Neural cell (in vitro differentiated cells): Measurements from ENCODE around the gene CYP4Z1. TPM values are rescaled to one million over a fixed set of nuclear protein-coding genes. Genes with fewer than 3 reads are reported as not detected.
"Not testable (repeated sequence)": the region's sequence is repeated elsewhere in the genome, so short reads cannot be mapped to it uniquely, and the experiment has no call there.

Experiments
- H2AFZ ChIP-seq: fragments of 200-600, 300-800 bp; sonication (generic), shearing (Covaris generic); 2 replicates; pipeline ENCODE4 v1.6.0; 2014; ENCODE audit warnings: low read depth, mild to moderate bottlenecking, antibody characterized with exemption, low read length, moderate library complexity
- H3F3A ChIP-seq: fragments of 200-600 bp; shearing (Covaris generic); 2 replicates; pipeline ENCODE4 v1.6.1; 2016; ENCODE audit warnings: mild to moderate bottlenecking, moderate library complexity, mixed read lengths, antibody characterized with exemption, low read length; ENCODE audit not compliant: insufficient read depth, poor library complexity, severe bottlenecking
- H3K27ac ChIP-seq: fragments of 200-600, 300-800 bp; sonication (generic), shearing (Covaris generic); 2 replicates; pipeline ENCODE4 v1.5.1; 2014; ENCODE audit warnings: mild to moderate bottlenecking, low read length, moderate library complexity
- H3K27me3 ChIP-seq: fragments of 300-800, 200-600 bp; sonication (generic), shearing (Covaris generic); 2 replicates; pipeline ENCODE4 v1.6.0; 2014; ENCODE audit warnings: mild to moderate bottlenecking, low read depth, low read length, moderate library complexity; ENCODE audit not compliant: insufficient read depth
- H3K36me3 ChIP-seq: fragments of 300-800, 200-600 bp; sonication (generic), shearing (Covaris generic); 2 replicates; pipeline ENCODE4 v1.5.1; 2014; ENCODE audit warnings: mild to moderate bottlenecking, antibody characterized with exemption, low read length, moderate library complexity; ENCODE audit not compliant: insufficient read depth
- H3K4me2 ChIP-seq: fragments of 300-800, 200-600 bp; sonication (generic), shearing (Covaris generic); 2 replicates; pipeline ENCODE4 v1.6.0; 2014; ENCODE audit warnings: mild to moderate bottlenecking, low read length
- H3K4me3 ChIP-seq: fragments of 300-800, 200-600 bp; sonication (generic), shearing (Covaris generic); 2 replicates; pipeline ENCODE4 v1.5.1; 2014; ENCODE audit warnings: mild to moderate bottlenecking, low read length, moderate library complexity
- H3K79me2 ChIP-seq: fragments of 200-600 bp; shearing (Covaris generic); replicated peaks from 2 replicates; pipeline ENCODE4 v1.6.0; 2014; ENCODE audit warnings: mild to moderate bottlenecking, low read length, moderate library complexity; ENCODE audit not compliant: insufficient read depth
- H3K9ac ChIP-seq: fragments of 300-800, 200-600 bp; sonication (generic), shearing (Covaris generic); 2 replicates; pipeline ENCODE4 v1.6.1; 2016; ENCODE audit warnings: mild to moderate bottlenecking, low read length, mixed read lengths
- H3K9me2 ChIP-seq: fragments of 200-600 bp; shearing (Covaris generic); 2 replicates; pipeline ENCODE4 v1.6.1; 2016; ENCODE audit warnings: mild to moderate bottlenecking, low read length, mixed read lengths; ENCODE audit not compliant: insufficient read depth
- H3K9me3 ChIP-seq: fragments of 200-600, 300-800 bp; sonication (generic), shearing (Covaris generic); 2 replicates; pipeline ENCODE4 v1.6.1; 2016; ENCODE audit warnings: mild to moderate bottlenecking, mixed run types, low read length, moderate library complexity, mixed read lengths
- H4K20me1 ChIP-seq: fragments of 200-600 bp; shearing (Covaris generic); 2 replicates; pipeline ENCODE4 v1.6.1; 2016; ENCODE audit warnings: mild to moderate bottlenecking, mixed run types; ENCODE audit not compliant: insufficient read depth
- EP300 ChIP-seq: fragments of 450-650 bp; conservative IDR thresholded peaks from 2 replicates; pipeline ENCODE4 v1.6.1; 2014; ENCODE audit warnings: antibody characterized with exemption, mild to moderate bottlenecking, moderate library complexity; ENCODE audit not compliant: poor library complexity, severe bottlenecking
- EZH2 ChIP-seq: fragments of 200-600, 300-800 bp; shearing (Covaris generic), sonication (generic); IDR thresholded peaks from 2 replicates; pipeline ENCODE4 v1.6.1; 2014; ENCODE audit warnings: antibody characterized with exemption, low read length, borderline replicate concordance, mild to moderate bottlenecking; ENCODE audit not compliant: insufficient read depth, poor library complexity, severe bottlenecking
- MXI1 ChIP-seq: fragments of 450-650 bp; conservative IDR thresholded peaks from 2 replicates; pipeline ENCODE4 v1.6.1; 2014; ENCODE audit warnings: antibody characterized with exemption, mild to moderate bottlenecking; ENCODE audit not compliant: poor library complexity, severe bottlenecking
- POLR2AphosphoS5 ChIP-seq: IDR thresholded peaks from 2 replicates; pipeline ENCODE4 v1.6.1; 2012
- RAD21 ChIP-seq: fragments of 450-650 bp; conservative IDR thresholded peaks from 2 replicates; pipeline ENCODE4 v1.6.1; 2014; ENCODE audit warnings: antibody characterized with exemption, mild to moderate bottlenecking, moderate library complexity
- SMC3 ChIP-seq: fragments of 450-650 bp; conservative IDR thresholded peaks from 2 replicates; pipeline ENCODE4 v1.6.1; 2014; ENCODE audit warnings: antibody characterized with exemption, mild to moderate bottlenecking, moderate library complexity; ENCODE audit not compliant: poor library complexity
- TAF1 ChIP-seq: IDR thresholded peaks from 2 replicates; pipeline ENCODE4 v1.6.1; 2012; ENCODE audit warnings: low read depth
- polyA plus RNA-seq: library from polyadenylated mRNA; depleted of rRNA; stranded (reverse); fragments of >200 nt; gene quantifications from 2 replicates; pipeline ENCODE4 v1.2.3, GENCODE V29; 2014
- TF ChIP-seq, protein P1 (sequence below): IDR thresholded peaks from 2 replicates; pipeline ENCODE4 v1.6.1; 2012; ENCODE audit warnings: borderline replicate concordance
- TF ChIP-seq, protein P2 (sequence below): fragments of 450-650 bp; IDR thresholded peaks from 2 replicates; pipeline ENCODE4 v1.5.1; 2014; ENCODE audit warnings: antibody characterized with exemption, mild to moderate bottlenecking, moderate library complexity; ENCODE audit not compliant: poor library complexity, severe bottlenecking

Gene CYP4Z1
- polyA plus RNA-seq, 1 donor from 2014 or later = 0.51 TPM

DNA sequence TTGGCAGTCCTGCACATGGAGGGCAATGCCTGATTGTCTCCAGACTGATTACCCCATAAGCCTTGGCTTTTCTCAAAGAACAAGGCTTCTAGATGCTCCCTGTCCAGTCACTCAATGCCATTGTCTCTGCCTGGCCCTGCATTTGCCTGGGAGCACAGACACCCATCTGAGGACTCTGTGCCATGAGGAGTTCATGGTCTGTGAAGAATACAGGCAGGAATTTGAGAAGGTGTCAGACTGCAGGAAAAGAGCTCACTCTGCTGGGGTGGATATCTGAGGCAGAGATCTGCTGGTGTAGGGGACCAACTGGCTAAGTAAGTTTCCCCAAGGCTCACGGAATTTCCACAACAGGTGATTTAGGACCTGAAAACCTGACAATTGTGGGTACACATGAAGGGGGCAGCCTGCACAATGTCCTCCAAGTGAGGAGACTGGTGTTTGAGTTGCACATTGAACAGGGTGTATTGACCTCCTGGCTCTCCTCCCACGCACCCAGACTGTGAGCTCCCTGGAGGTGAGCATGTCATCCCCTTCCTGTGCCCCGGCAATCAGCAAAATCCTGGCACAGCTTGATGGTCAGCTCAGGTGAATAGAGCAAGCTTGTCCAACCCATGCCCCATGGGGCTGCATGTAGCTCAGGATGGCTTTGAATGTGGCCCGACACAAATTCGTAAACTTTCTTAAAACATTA lies 71.0 kb downstream of the CYP4Z1 start:
- Histone ChIP-seq H2AFZ (no peak overlapping the region), H3K9me3 (no peaks in the 10 kb centered on the region), H3K36me3 (no peaks in the 10 kb centered on the region), H4K20me1 (no peaks in the 10 kb centered on the region), H3K79me2 (no peaks in the 10 kb centered on the region), H3F3A (no peaks in the 10 kb centered on the region), H3K9ac (no peak overlapping the region), H3K4me3 (no peak overlapping the region), H3K4me2 (no peak overlapping the region), H3K9me2 (no peaks in the 10 kb centered on the region), H3K27me3 (no peaks in the 10 kb centered on the region), H3K27ac (no peak overlapping the region)
- no peak for TF ChIP-seq EP300
- no peak for TF ChIP-seq RAD21
- TF ChIP-seq TAF1 = no peak
- TF ChIP-seq, protein P1, sequence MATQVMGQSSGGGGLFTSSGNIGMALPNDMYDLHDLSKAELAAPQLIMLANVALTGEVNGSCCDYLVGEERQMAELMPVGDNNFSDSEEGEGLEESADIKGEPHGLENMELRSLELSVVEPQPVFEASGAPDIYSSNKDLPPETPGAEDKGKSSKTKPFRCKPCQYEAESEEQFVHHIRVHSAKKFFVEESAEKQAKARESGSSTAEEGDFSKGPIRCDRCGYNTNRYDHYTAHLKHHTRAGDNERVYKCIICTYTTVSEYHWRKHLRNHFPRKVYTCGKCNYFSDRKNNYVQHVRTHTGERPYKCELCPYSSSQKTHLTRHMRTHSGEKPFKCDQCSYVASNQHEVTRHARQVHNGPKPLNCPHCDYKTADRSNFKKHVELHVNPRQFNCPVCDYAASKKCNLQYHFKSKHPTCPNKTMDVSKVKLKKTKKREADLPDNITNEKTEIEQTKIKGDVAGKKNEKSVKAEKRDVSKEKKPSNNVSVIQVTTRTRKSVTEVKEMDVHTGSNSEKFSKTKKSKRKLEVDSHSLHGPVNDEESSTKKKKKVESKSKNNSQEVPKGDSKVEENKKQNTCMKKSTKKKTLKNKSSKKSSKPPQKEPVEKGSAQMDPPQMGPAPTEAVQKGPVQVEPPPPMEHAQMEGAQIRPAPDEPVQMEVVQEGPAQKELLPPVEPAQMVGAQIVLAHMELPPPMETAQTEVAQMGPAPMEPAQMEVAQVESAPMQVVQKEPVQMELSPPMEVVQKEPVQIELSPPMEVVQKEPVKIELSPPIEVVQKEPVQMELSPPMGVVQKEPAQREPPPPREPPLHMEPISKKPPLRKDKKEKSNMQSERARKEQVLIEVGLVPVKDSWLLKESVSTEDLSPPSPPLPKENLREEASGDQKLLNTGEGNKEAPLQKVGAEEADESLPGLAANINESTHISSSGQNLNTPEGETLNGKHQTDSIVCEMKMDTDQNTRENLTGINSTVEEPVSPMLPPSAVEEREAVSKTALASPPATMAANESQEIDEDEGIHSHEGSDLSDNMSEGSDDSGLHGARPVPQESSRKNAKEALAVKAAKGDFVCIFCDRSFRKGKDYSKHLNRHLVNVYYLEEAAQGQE = no peak
- TF ChIP-seq EZH2 = no peak
- no peak for TF ChIP-seq MXI1
- TF ChIP-seq SMC3 = no peak
- TF ChIP-seq, protein P2, sequence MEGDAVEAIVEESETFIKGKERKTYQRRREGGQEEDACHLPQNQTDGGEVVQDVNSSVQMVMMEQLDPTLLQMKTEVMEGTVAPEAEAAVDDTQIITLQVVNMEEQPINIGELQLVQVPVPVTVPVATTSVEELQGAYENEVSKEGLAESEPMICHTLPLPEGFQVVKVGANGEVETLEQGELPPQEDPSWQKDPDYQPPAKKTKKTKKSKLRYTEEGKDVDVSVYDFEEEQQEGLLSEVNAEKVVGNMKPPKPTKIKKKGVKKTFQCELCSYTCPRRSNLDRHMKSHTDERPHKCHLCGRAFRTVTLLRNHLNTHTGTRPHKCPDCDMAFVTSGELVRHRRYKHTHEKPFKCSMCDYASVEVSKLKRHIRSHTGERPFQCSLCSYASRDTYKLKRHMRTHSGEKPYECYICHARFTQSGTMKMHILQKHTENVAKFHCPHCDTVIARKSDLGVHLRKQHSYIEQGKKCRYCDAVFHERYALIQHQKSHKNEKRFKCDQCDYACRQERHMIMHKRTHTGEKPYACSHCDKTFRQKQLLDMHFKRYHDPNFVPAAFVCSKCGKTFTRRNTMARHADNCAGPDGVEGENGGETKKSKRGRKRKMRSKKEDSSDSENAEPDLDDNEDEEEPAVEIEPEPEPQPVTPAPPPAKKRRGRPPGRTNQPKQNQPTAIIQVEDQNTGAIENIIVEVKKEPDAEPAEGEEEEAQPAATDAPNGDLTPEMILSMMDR = no peak
- TF ChIP-seq POLR2AphosphoS5 = no peak

DNA sequence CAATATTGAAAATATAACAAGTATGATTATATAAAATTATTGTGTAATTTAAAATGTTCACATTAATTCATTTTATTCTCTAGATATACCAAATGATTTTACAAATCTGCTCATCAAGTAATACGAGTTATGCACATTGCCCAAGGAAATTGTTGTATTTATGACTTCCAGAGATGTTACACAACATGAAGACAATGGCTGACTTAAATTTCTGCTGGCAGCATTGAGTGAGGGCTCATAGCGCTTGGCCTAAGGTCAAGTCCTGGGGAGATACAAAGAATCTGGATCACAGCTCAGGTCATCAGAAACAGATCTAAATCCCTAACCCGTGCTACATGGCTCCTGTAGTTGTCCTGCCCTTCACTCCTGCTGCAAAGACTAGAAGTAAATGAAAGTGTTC lies 73.3 kb downstream of the CYP4Z1 start:
- not testable (repeated sequence) for H3K9me3 ChIP-seq, H3K9me2 ChIP-seq, H3F3A ChIP-seq, H3K36me3 ChIP-seq, H3K79me2 ChIP-seq, H3K27ac ChIP-seq, H3K4me3 ChIP-seq, H3K4me2 ChIP-seq, H4K20me1 ChIP-seq, H2AFZ ChIP-seq, H3K9ac ChIP-seq, H3K27me3 ChIP-seq

DNA sequence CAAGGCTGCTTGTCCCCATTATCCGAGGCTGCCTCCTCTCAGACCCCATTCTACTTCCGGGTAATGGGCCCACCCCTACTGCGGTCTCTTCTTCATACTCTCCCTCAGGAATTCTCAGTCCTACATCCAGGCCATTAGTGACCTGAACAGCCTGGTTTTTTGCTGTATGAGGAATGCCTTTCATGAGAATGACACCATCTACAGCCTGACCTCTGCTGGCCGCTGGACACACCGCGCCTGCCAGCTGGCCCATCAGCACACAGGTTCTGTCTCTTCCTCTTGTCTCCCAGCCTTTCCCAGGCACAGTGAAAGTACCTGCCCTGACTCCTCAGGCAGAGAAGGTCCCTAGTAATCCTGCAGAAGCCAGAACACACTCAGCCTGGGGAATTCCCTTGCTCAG lies 76.6 kb downstream of the CYP4Z1 start:
- H3K9ac ChIP-seq, H3F3A ChIP-seq, H3K27ac ChIP-seq, H3K9me3 ChIP-seq, H4K20me1 ChIP-seq, H2AFZ ChIP-seq, H3K36me3 ChIP-seq, H3K79me2 ChIP-seq, H3K4me2 ChIP-seq, H3K27me3 ChIP-seq, H3K4me3 ChIP-seq, H3K9me2 ChIP-seq: not testable (repeated sequence)

DNA sequence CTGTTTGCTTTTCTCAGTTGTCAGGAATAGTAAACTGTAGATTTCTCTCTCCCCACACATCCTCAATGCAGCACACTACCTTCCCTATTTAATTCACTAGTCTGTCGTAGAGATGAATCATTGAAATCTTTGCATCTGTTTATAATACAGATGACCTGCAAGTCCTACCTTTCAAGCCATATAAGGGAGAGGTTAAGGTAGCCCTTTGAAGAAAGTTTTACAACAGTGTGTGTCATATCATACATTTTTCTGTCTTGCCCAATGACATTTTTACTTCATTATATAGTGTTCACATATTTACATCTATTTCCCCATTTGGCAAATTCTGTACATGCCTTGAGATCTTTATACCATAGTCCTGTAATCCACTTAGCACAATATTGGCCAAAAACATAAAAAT lies 79.5 kb downstream of the CYP4Z1 start:
- not testable (repeated sequence) for H3K36me3 ChIP-seq, H3K4me3 ChIP-seq, H3K9me2 ChIP-seq, H3K9me3 ChIP-seq, H3K27me3 ChIP-seq, H3K4me2 ChIP-seq, H3K27ac ChIP-seq, H3K79me2 ChIP-seq, H3F3A ChIP-seq, H3K9ac ChIP-seq, H4K20me1 ChIP-seq, H2AFZ ChIP-seq
